A549 (cell line): ENCODE data around the gene NKX3-2.

Source experiments
- CTCF ChIP-seq: fragments of >200 bp; sonication (Bioruptor Twin); formaldehyde crosslinking; IDR thresholded peaks from 3 replicates; pipeline ENCODE4 v1.5.1; 2016
- ELK1 ChIP-seq: fragments of 150-350 bp; IDR thresholded peaks from 2 replicates; pipeline ENCODE4 v1.6.1; 2014; ENCODE audit warnings: low read depth, mild to moderate bottlenecking, low read length
- MAFK ChIP-seq: fragments of 450-650 bp; IDR thresholded peaks from 2 replicates; pipeline ENCODE4 v1.6.1; 2014; ENCODE audit not compliant: partially characterized antibody
- NFE2L2 ChIP-seq: fragments of 150-350 bp; conservative IDR thresholded peaks from 2 replicates; pipeline ENCODE4 v1.6.1; 2014; ENCODE audit warnings: low read length
- PBX3 ChIP-seq: IDR thresholded peaks from 2 replicates; pipeline ENCODE4 v1.6.1; 2012
- POLR2A ChIP-seq: IDR thresholded peaks from 2 replicates; pipeline ENCODE4 v1.6.1; 2012; ENCODE audit warnings: mild to moderate bottlenecking, low read length
- SMC3 ChIP-seq: fragments of >200 bp; sonication (Bioruptor Twin); formaldehyde crosslinking; IDR thresholded peaks from 3 replicates; pipeline ENCODE4 v1.6.1; 2018; ENCODE audit warnings: inconsistent platforms
- ZFP36 ChIP-seq: fragments of 450-650 bp; IDR thresholded peaks from 2 replicates; pipeline ENCODE4 v1.6.1; 2014; ENCODE audit warnings: borderline replicate concordance; ENCODE audit not compliant: partially characterized antibody

- no peak for TF ChIP-seq ELK1
- no peak for TF ChIP-seq SMC3
- no peak for TF ChIP-seq ZFP36
- TF ChIP-seq CTCF, result no peak
- TF ChIP-seq NFE2L2, result no peak
- no peak for TF ChIP-seq PBX3
- TF ChIP-seq MAFK, result no peak
- no peak for TF ChIP-seq POLR2A
Observed at GRCh38 chr4:13496605-13497004, 47.7 kb downstream of the NKX3-2 start.
